Neural cell (in vitro differentiated cells): ENCODE results near the gene KCNK15. TPM values are rescaled to one million over a fixed set of nuclear protein-coding genes. Genes with fewer than 3 reads are reported as not detected.

ENCODE experiments used
- H2AFZ ChIP-seq: fragments of 200-600, 300-800 bp; sonication (generic), shearing (Covaris generic); 2 replicates; pipeline ENCODE4 v1.6.0; 2014; ENCODE audit warnings: low read depth, mild to moderate bottlenecking, antibody characterized with exemption, low read length, moderate library complexity
- H3F3A ChIP-seq: fragments of 200-600 bp; shearing (Covaris generic); 2 replicates; pipeline ENCODE4 v1.6.1; 2016; ENCODE audit warnings: mild to moderate bottlenecking, moderate library complexity, mixed read lengths, antibody characterized with exemption, low read length; ENCODE audit not compliant: insufficient read depth, poor library complexity, severe bottlenecking
- H3K27ac ChIP-seq: fragments of 200-600, 300-800 bp; sonication (generic), shearing (Covaris generic); 2 replicates; pipeline ENCODE4 v1.5.1; 2014; ENCODE audit warnings: mild to moderate bottlenecking, low read length, moderate library complexity
- H3K27me3 ChIP-seq: fragments of 300-800, 200-600 bp; sonication (generic), shearing (Covaris generic); 2 replicates; pipeline ENCODE4 v1.6.0; 2014; ENCODE audit warnings: mild to moderate bottlenecking, low read depth, low read length, moderate library complexity; ENCODE audit not compliant: insufficient read depth
- H3K36me3 ChIP-seq: fragments of 300-800, 200-600 bp; sonication (generic), shearing (Covaris generic); 2 replicates; pipeline ENCODE4 v1.5.1; 2014; ENCODE audit warnings: mild to moderate bottlenecking, antibody characterized with exemption, low read length, moderate library complexity; ENCODE audit not compliant: insufficient read depth
- H3K4me2 ChIP-seq: fragments of 300-800, 200-600 bp; sonication (generic), shearing (Covaris generic); 2 replicates; pipeline ENCODE4 v1.6.0; 2014; ENCODE audit warnings: mild to moderate bottlenecking, low read length
- H3K4me3 ChIP-seq: fragments of 300-800, 200-600 bp; sonication (generic), shearing (Covaris generic); 2 replicates; pipeline ENCODE4 v1.5.1; 2014; ENCODE audit warnings: mild to moderate bottlenecking, low read length, moderate library complexity
- H3K79me2 ChIP-seq: fragments of 200-600 bp; shearing (Covaris generic); replicated peaks from 2 replicates; pipeline ENCODE4 v1.6.0; 2014; ENCODE audit warnings: mild to moderate bottlenecking, low read length, moderate library complexity; ENCODE audit not compliant: insufficient read depth
- H3K9ac ChIP-seq: fragments of 300-800, 200-600 bp; sonication (generic), shearing (Covaris generic); 2 replicates; pipeline ENCODE4 v1.6.1; 2016; ENCODE audit warnings: mild to moderate bottlenecking, low read length, mixed read lengths
- H3K9me2 ChIP-seq: fragments of 200-600 bp; shearing (Covaris generic); 2 replicates; pipeline ENCODE4 v1.6.1; 2016; ENCODE audit warnings: mild to moderate bottlenecking, low read length, mixed read lengths; ENCODE audit not compliant: insufficient read depth
- H3K9me3 ChIP-seq: fragments of 200-600, 300-800 bp; sonication (generic), shearing (Covaris generic); 2 replicates; pipeline ENCODE4 v1.6.1; 2016; ENCODE audit warnings: mild to moderate bottlenecking, mixed run types, low read length, moderate library complexity, mixed read lengths
- H4K20me1 ChIP-seq: fragments of 200-600 bp; shearing (Covaris generic); 2 replicates; pipeline ENCODE4 v1.6.1; 2016; ENCODE audit warnings: mild to moderate bottlenecking, mixed run types; ENCODE audit not compliant: insufficient read depth
- CTCF ChIP-seq: fragments of 450-650 bp; IDR thresholded peaks from 2 replicates; pipeline ENCODE4 v1.5.1; 2014; ENCODE audit warnings: antibody characterized with exemption, mild to moderate bottlenecking, moderate library complexity; ENCODE audit not compliant: poor library complexity, severe bottlenecking
- EP300 ChIP-seq: fragments of 450-650 bp; conservative IDR thresholded peaks from 2 replicates; pipeline ENCODE4 v1.6.1; 2014; ENCODE audit warnings: antibody characterized with exemption, mild to moderate bottlenecking, moderate library complexity; ENCODE audit not compliant: poor library complexity, severe bottlenecking
- EZH2 ChIP-seq: fragments of 200-600, 300-800 bp; shearing (Covaris generic), sonication (generic); IDR thresholded peaks from 2 replicates; pipeline ENCODE4 v1.6.1; 2014; ENCODE audit warnings: antibody characterized with exemption, low read length, borderline replicate concordance, mild to moderate bottlenecking; ENCODE audit not compliant: insufficient read depth, poor library complexity, severe bottlenecking
- MXI1 ChIP-seq: fragments of 450-650 bp; conservative IDR thresholded peaks from 2 replicates; pipeline ENCODE4 v1.6.1; 2014; ENCODE audit warnings: antibody characterized with exemption, mild to moderate bottlenecking; ENCODE audit not compliant: poor library complexity, severe bottlenecking
- POLR2AphosphoS5 ChIP-seq: IDR thresholded peaks from 2 replicates; pipeline ENCODE4 v1.6.1; 2012
- RAD21 ChIP-seq: fragments of 450-650 bp; conservative IDR thresholded peaks from 2 replicates; pipeline ENCODE4 v1.6.1; 2014; ENCODE audit warnings: antibody characterized with exemption, mild to moderate bottlenecking, moderate library complexity
- SMC3 ChIP-seq: fragments of 450-650 bp; conservative IDR thresholded peaks from 2 replicates; pipeline ENCODE4 v1.6.1; 2014; ENCODE audit warnings: antibody characterized with exemption, mild to moderate bottlenecking, moderate library complexity; ENCODE audit not compliant: poor library complexity
- TAF1 ChIP-seq: IDR thresholded peaks from 2 replicates; pipeline ENCODE4 v1.6.1; 2012; ENCODE audit warnings: low read depth
- polyA plus RNA-seq: library from polyadenylated mRNA; depleted of rRNA; stranded (reverse); fragments of >200 nt; gene quantifications from 2 replicates; pipeline ENCODE4 v1.2.3, GENCODE V29; 2014
- TF ChIP-seq, protein P1 (sequence below): IDR thresholded peaks from 2 replicates; pipeline ENCODE4 v1.6.1; 2012; ENCODE audit warnings: borderline replicate concordance

Gene KCNK15
- polyA plus RNA-seq, 1 donor from 2014 or later, result not detected

DNA sequence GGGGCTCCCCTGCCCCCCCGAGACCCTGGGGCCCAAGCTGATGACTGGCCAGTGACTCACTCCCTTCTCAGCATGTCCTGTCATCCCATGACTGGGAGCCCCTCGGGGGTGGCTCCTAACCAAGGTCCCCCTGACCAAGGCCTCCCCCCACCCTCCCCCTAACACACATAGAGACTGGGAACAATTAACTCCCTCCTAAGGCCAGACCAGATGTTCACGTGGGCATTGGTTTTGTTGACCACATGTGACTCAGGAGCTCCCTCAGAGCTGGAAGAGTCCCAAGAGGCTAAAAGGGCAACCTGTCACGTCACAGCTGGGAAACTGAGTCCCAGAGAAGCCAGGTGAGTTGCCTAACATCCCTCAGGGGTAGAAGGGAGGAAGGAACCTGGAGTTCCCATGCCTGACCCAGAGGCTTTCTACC is 41.1 kb upstream of the KCNK15 start (continued):
- no peak for TF ChIP-seq MXI1
- TF ChIP-seq EZH2, result no peak
- no peak for TF ChIP-seq RAD21

DNA sequence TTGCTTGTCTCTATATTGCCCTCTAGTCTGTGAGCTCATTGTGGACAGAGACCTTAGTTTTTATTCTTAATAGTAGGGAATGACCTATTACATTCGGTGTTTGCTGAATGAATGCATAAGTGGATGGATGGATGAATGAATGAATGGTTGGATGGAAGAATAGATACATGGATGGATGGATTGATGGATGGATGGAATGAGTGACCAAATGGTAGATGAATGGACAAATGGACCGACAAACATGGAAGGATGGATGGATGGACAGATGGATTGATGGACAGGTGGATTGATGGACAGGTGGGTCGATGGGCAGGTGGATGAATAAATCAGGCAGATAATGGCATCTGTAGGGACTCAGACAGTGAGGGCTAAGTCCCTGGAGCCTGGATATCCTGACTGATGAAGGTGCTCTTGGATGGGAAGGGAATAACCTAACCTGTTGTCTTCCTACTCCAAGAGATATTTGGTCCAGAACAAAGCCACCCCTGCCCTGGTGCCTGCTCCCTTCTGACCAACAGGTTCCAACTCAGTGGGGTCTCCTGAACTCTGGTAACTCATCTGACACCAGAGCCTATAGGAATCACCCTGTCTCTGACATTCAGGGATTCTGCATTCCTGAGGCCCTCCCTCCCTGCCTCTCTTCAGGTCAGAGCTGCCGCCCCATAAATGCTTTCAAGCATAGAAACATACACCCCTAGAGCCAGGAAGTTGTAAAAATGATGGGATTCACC is 40.1 kb upstream of the KCNK15 start:
- no peaks in the 10 kb centered on the region for H3K27me3 ChIP-seq
- H3K27ac ChIP-seq, result no peak overlapping the region
- H3K9me2 ChIP-seq, result no peaks in the 10 kb centered on the region

More for the DNA sequence above, 40.1 kb upstream of the KCNK15 start:
- Histone ChIP-seq H3K4me2 (no peak overlapping the region), H3K4me3 (no peak overlapping the region), H3K36me3 (no peaks in the 10 kb centered on the region), H3K9me3 (no peaks in the 10 kb centered on the region), H3K9ac (no peak overlapping the region), H4K20me1 (no peaks in the 10 kb centered on the region), H3F3A (no peaks in the 10 kb centered on the region), H2AFZ (no peak overlapping the region), H3K79me2 (no peaks in the 10 kb centered on the region)
- TF ChIP-seq, protein P1, sequence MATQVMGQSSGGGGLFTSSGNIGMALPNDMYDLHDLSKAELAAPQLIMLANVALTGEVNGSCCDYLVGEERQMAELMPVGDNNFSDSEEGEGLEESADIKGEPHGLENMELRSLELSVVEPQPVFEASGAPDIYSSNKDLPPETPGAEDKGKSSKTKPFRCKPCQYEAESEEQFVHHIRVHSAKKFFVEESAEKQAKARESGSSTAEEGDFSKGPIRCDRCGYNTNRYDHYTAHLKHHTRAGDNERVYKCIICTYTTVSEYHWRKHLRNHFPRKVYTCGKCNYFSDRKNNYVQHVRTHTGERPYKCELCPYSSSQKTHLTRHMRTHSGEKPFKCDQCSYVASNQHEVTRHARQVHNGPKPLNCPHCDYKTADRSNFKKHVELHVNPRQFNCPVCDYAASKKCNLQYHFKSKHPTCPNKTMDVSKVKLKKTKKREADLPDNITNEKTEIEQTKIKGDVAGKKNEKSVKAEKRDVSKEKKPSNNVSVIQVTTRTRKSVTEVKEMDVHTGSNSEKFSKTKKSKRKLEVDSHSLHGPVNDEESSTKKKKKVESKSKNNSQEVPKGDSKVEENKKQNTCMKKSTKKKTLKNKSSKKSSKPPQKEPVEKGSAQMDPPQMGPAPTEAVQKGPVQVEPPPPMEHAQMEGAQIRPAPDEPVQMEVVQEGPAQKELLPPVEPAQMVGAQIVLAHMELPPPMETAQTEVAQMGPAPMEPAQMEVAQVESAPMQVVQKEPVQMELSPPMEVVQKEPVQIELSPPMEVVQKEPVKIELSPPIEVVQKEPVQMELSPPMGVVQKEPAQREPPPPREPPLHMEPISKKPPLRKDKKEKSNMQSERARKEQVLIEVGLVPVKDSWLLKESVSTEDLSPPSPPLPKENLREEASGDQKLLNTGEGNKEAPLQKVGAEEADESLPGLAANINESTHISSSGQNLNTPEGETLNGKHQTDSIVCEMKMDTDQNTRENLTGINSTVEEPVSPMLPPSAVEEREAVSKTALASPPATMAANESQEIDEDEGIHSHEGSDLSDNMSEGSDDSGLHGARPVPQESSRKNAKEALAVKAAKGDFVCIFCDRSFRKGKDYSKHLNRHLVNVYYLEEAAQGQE, result no peak
- no peak for TF ChIP-seq TAF1
- no peak for TF ChIP-seq POLR2AphosphoS5
- TF ChIP-seq EZH2, result no peak
- TF ChIP-seq SMC3, result no peak
- no peak for TF ChIP-seq CTCF
- TF ChIP-seq EP300, result no peak
- TF ChIP-seq MXI1, result no peak
- no peak for TF ChIP-seq RAD21
